HG02884 (cell line): ENCODE results near the gene NKIRAS2.

ENCODE experiments used
- ATAC-seq: cut with Tn5 transposase; IDR thresholded peaks from one replicate; pipeline ENCODE4 v1.9.1; 2021; ENCODE audit warnings: mild to moderate bottlenecking, moderate library complexity; ENCODE audit not compliant: unreplicated experiment

The NKIRAS2 gene

DNA sequence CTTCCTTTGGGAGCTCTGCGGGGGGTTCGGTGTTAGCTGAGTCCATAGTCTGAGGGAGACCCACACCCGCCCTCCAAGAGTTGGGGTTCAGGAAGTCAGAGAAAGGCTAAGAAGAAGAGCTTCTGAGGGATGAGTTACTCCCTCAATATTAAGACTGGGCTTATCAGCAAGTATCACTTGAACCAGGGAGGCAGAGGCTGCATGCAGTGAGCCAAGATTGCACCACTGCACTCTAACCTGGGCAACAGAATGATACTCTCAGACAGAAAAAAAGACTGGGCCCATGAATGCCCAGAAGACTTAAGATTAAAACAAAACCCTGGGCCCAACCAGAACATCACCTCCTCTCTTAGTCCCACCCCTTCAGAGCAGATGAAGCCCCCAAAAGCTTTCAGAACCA lies 6.0 kb downstream of the NKIRAS2 start:
- ATAC-seq, result no peak

DNA sequence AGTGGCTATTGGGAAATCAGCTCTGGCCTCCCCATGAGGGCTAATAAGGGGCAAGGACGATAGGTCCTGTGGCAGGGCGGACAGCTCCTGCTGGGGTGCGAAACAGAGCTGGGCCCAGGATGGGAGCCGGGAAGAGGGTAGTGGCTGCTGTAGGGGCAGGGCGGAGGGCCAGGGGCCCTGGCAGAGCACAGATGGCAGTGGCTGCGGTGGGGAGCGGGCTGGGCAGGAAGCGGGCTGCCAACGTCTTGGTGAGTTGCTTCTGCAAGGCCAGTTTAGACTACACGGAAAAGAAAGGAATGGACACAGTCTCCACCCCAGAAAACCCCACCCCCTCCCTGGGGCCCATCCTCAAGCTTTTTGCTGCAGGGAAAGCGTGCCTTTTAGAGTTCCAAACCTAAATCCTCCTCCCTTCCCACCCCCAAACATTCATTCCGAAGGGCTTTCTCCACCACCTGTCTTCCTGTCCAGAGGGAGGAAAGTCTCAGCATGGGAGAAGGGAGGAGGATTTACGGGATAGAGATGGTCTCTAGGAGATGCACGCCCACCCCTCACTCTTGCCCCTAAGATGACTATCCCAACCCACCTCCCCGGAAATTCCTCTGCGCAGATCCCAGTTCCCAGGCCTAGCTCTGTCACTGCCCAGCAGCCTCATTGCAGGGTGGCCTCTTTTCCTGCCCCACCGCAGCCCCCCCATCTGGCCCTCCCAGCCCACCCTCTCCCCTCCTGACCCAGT lies 7.1 kb downstream of the NKIRAS2 start:
- ATAC-seq, result no peak

DNA sequence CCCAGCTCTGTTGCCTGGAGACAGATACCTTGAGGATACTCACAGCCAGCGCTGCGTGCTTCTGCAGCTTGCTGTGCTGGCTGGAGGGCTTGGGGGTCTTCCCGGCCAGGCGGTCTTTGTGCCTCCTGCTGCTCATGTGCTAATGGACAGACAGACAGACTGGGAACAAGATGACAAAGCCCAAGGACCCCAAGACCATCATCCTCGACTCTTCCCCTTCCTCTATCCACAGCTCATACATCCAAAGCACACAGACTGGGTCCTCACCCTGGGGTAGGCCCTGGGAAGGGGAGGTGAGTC lies 7.7 kb downstream of the NKIRAS2 start:
- no peak for ATAC-seq

- no peak for ATAC-seq
These were observed 8.3 kb downstream of the NKIRAS2 start for GRCh38 chr17:42027961-42028790.

DNA sequence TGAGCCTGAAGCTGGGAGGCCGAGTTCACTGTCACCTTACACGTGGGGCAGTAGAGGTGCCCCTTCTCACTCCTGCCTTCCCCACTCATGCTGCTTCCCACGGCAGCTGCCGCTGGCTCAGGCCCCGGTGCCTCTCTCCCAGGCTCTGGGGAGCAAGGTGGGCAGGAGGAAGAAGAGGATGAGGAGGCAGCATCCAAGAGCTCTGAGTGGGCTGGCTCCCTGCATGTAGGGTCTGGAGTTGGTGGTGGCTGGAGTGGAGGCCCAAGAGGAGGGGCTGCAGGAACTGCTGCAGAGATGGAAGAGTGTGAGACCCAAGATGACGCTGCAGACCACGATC lies 8.9 kb downstream of the NKIRAS2 start:
- no peak for ATAC-seq

DNA sequence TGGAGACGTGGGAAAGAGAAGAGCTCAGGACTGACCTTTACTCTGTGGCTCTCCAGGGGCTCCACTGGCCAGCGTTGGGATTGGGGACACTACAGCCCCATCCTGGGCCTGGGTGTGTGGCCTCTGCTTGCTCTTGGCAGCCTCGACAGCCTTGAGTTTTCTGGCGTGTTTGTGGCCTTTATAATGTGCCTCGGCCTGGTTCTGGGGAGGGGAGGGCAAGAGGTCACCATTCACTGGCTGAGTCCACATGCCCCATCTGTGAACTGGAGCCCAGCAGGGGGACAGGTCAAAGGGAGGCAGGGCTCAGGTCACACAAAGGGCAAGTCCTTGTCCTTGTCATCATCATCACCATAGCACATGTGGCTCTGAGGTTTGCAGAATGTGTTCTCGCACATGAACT lies 11.7 kb downstream of the NKIRAS2 start:
- ATAC-seq, result no peak

DNA sequence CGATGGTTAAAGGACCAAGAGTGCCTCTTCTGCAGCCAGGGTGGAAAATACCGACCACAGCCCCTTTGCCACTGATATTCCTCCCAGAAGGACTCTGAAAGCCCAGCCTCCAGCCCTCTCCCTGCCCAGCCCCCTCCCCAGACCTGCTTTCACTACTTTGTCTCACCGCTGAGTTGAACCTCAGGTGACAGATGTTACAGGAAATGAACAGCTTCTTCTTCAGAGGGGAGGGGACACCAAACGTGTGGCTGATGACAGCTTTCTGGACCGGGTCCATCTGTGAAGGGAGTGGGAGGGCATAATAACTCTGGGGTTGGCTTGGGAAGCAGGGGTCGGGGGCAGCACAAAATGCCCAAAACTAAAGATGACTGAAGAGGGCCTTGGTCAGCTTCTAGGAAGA lies 14.2 kb downstream of the NKIRAS2 start:
- ATAC-seq, result no peak

DNA sequence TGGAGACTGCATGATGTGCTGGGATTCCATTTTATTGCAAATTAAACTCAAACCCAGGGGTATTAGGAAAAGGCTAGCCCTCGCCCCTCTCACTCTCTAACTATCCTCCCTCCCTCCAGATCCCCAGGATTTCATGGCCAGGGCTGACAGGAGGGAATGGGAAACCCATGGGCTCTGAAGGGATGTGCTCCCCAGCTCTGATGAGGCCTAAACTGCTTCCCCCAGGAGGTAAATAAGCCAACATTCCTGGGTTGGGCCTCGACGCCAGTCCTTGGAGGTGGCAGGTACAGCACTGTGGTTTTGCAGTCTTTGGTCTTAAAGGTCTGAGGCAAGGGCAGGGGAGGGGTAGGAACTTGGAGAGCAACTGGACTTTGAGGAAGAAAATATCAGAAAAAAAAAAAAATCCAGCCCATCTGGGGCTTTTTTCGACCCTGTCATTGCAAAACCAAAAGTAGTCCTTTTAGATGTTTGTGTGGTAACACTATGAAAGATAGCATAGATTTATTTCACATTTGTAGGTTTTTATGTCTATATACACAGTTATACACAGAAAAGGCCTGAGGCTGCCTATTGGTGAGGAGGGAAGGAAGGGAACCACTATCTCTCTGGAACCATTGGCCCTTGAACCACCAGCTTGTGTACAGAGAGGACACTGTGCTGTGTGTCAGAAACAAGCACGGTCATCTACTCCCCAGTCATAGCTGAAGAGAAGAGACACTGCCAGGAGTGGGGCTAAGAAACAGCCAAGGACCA lies 18.5 kb downstream of the NKIRAS2 start:
- no peak for ATAC-seq

DNA sequence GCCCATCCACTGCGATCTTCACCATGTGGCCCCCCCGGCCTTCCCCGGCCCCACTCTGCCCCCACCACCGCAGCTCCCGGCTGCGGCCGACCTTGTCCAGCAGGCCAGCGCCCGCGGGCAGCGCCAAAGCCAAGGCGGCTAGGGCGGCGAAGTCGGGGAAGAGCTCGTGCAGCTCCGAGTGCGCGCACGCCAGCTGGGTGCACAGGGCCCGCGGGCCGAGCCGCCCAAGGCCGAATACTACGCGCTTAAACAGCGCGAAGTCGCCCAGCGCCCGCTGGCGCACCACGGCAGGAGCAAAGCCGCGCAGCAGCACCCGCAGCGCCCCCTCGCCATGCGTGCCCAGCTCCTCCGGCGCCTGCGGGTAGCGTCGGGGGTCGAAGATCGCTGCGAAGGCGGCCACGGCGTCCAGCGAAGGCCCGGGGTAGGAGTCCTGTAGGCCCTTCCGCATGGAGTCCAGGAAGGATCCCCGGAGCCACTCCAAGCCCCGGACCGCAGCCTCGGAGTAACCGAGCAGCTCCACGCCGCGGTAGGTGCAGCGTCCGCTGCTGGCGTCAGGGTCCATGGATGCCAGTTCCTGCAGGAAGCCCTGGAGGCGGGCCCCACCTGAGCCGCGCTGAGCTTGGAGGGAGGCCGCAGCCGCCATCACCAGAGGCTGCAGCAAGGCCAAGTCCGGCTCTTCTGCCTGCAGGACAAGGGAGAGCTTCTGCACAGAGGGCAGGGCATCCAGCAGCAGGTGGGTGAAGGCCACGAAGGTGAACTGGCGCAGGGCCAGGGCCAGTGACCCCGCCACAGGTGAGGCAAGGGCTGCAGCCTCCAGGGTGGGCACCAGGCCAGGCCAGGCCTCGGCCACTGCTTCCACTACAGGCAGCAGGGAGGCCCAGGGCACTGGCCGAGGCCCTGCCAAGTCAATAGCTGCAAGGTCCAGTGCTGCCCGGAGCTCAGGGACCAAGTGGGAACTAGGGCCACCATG lies 20.2 kb downstream of the NKIRAS2 start:
- ATAC-seq, result no peak

DNA sequence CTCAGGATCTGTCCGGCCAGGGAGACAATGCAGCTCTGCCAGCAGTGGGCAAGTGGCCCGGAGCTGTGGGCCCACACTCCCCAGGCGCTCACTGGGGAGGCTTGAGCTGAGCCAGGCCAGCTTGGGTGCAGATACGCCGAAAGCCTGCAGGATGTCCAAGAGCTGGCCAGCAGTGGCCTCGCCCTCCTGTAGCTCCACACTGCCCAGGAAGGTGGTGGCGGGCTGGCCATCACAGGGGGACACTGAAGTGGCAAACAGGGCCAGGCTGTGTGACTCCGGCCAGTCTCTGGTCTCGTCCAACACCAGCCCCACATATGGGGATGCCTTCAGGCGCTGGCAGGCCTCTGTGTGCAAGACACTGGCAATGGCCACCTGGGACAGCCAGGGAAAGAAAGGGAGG lies 20.9 kb downstream of the NKIRAS2 start:
- no peak for ATAC-seq

- ATAC-seq, result no peak
These were observed 21.7 kb downstream of the NKIRAS2 start for GRCh38 chr17:42041619-42042018.

- ATAC-seq, result no peak
These were observed 22.9 kb downstream of the NKIRAS2 start for GRCh38 chr17:42042598-42043319.

GRCh38 chr17:42045719-42046118 lies 25.8 kb downstream of the NKIRAS2 start:
- no peak for ATAC-seq

DNA sequence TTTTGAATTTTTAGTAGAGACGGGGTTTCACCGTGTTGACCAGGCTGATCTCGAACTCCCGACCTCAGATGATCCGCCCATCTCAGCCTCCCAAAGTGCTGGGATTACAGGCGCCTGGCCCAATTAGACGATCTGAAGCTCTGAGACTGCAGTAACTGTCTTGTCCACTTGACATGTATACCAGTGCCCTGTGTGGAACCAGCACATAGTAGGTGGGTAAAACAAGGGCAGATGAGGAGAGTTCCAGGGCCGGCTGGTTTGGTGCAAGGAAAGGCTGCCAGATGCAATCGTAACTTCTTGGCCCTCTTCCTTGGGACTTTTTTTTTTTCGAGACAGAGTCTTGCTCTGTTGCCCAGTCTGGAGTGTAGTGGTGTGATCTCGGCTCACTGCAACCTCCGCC lies 27.5 kb downstream of the NKIRAS2 start:
- no peak for ATAC-seq

- ATAC-seq, result no peak
These were observed 30.0 kb downstream of the NKIRAS2 start for GRCh38 chr17:42049834-42050392.

- no peak for ATAC-seq
These were observed 30.6 kb downstream of the NKIRAS2 start, which contains the start of gene C17orf113 for GRCh38 chr17:42050393-42051012. C17orf113 (minus strand) TSS chr17:42050601; CDS start chr17:42043376, 7,225 bp downstream.

- ATAC-seq, result no peak
These were observed 31.1 kb downstream of the NKIRAS2 start for GRCh38 chr17:42051013-42051400.

DNA sequence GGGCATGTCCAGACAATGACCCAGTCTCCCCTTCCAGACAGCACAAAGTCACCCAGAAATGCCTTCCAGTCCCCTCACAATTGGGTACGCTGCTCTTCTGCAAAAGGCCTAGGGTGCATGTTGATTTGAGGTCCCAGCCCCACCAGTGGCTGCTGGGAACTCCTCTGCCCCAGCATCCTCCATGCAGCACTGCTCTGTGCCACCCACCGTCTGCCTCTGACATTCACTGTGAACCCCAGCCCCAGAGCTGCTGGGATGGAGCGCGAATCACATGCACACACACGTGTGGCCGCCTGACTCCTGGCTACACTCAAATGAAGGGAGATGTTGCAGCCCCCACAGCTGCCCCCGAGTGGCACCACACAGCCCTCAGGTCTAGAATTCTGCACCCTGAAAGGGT lies 31.8 kb downstream of the NKIRAS2 start:
- no peak for ATAC-seq

- ATAC-seq, result no peak
These were observed 32.5 kb downstream of the NKIRAS2 start for GRCh38 chr17:42052346-42052877.
